Endothelial cell of umbilical vein (primary cell): ENCODE data around the gene RAB40B. TPM values are rescaled to one million over a fixed set of nuclear protein-coding genes. Genes with fewer than 3 reads are reported as not detected.
A peak's percentile ranks its signal among the peaks of the same experiment; 100 is the strongest.

Source experiments
- BruUV-seq: library from RNA; stranded (reverse); fragments of 400-500 nt; replicated peaks from 2 replicates; lab custom pipeline; 2021; lab: Mats Ljungman, UMichigan
- CTCF ChIA-PET: fragments of 300-600, 350-600 bp; sonication (Branson Sonifier 250); formaldehyde crosslinking; loops from one replicate; lab custom pipeline; 2021; ENCODE audit warnings: antibody characterized with exemption, inconsistent platforms; lab: Charles Lee
- POLR2A ChIA-PET: fragments of 300-600, 350-600 bp; sonication (Branson Sonifier 250); formaldehyde crosslinking; loops from one replicate; lab custom pipeline; 2021; ENCODE audit warnings: antibody characterized with exemption, inconsistent platforms; lab: Charles Lee
- DNase-seq: peaks from one replicate; pipeline ENCODE4 v3.0.0-alpha.2; 2011; ENCODE audit warnings: low read depth, low spot score
- FAIRE-seq: peaks from 2 replicates; lab custom pipeline; 2011; peaks lifted over from hg19 to GRCh38; lab: Jason Lieb, UNC
- H2AFZ ChIP-seq: 2 replicates; pipeline ENCODE4 v1.6.0; 2012; ENCODE audit warnings: low read depth, low read length, control low read depth, inconsistent platforms
- H3K27ac ChIP-seq: 2 replicates; pipeline ENCODE4 v1.5.1; 2011; ENCODE audit warnings: low read depth, mild to moderate bottlenecking, control low read depth, low read length, moderate library complexity; ENCODE audit not compliant: insufficient read depth
- H3K27me3 ChIP-seq, 2 experiments: 2 replicates each; pipeline versions ENCODE4 v1.6.0 to v1.6.1; 2011; ENCODE audit warnings: low read length in 2 of 2, mixed read lengths in 1 of 2; ENCODE audit not compliant: control insufficient read depth in 2 of 2, insufficient read depth in 2 of 2
- H3K36me3 ChIP-seq, 2 experiments: 2 replicates in 1 of 2; 3 replicates in 1 of 2; pipeline ENCODE4 v1.5.1; 2011; ENCODE audit warnings: low read length in 2 of 2, mild to moderate bottlenecking in 1 of 2, moderate library complexity in 1 of 2; ENCODE audit not compliant: control insufficient read depth in 2 of 2, insufficient read depth in 2 of 2; ENCODE audit errors: extremely low read depth in 1 of 2
- H3K4me1 ChIP-seq: 3 replicates; pipeline ENCODE4 v1.5.1; 2011; ENCODE audit warnings: mild to moderate bottlenecking, low read length; ENCODE audit not compliant: control insufficient read depth, insufficient read depth; ENCODE audit errors: extremely low read depth
- H3K4me2 ChIP-seq: 2 replicates; pipeline ENCODE4 v1.6.1; 2011; ENCODE audit warnings: low read length, control low read depth, mixed read lengths; ENCODE audit not compliant: insufficient read depth
- H3K4me3 ChIP-seq, 3 experiments: fragments of 200-600 bp in 1 of 3; sonication (generic), shearing (Covaris generic) in 1 of 3; replicated peaks in 1 of 3; 2 replicates each; pipeline ENCODE4 v1.5.1; 2011 to 2016; ENCODE audit warnings: control low read depth in 3 of 3, low read length in 3 of 3, mild to moderate bottlenecking in 2 of 3, inconsistent platforms in 1 of 3, low read depth in 1 of 3, moderate library complexity in 1 of 3; ENCODE audit not compliant: insufficient read depth in 1 of 3
- H3K79me2 ChIP-seq: 2 replicates; pipeline ENCODE4 v1.6.0; 2012; ENCODE audit warnings: low read length, inconsistent platforms; ENCODE audit not compliant: control insufficient read depth, insufficient read depth
- H3K9ac ChIP-seq: replicated peaks from 2 replicates; pipeline ENCODE3; 2011; ENCODE audit warnings: low read length, control low read depth; ENCODE audit not compliant: insufficient read depth; ENCODE audit errors: extremely low read depth
- H3K9me1 ChIP-seq: replicated peaks from 3 replicates; pipeline ENCODE4 v1.6.0; 2011; ENCODE audit warnings: mild to moderate bottlenecking, low read length; ENCODE audit not compliant: control insufficient read depth, insufficient read depth; ENCODE audit errors: extremely low read depth
- H3K9me3 ChIP-seq: replicated peaks from 2 replicates; pipeline ENCODE4 v1.5.1; 2012; ENCODE audit warnings: low read length, inconsistent platforms; ENCODE audit not compliant: control insufficient read depth, insufficient read depth
- H4K20me1 ChIP-seq: replicated peaks from 2 replicates; pipeline ENCODE3; 2011; ENCODE audit warnings: mild to moderate bottlenecking, low read length; ENCODE audit not compliant: control insufficient read depth, insufficient read depth; ENCODE audit errors: extremely low read depth
- CTCF ChIP-seq, 2 donors: IDR thresholded peaks; 1 replicate in 1 of 2; 2 replicates in 1 of 2; pipeline ENCODE4 v1.5.1; 2011; ENCODE audit warnings: low read length in 2 of 2, mild to moderate bottlenecking in 2 of 2, moderate library complexity in 2 of 2, control low read depth in 1 of 2, inconsistent platforms in 1 of 2, low read depth in 1 of 2; ENCODE audit not compliant: insufficient read depth in 1 of 2; ENCODE audit errors: extremely low read depth in 1 of 2
- EZH2 ChIP-seq: IDR thresholded peaks from 2 replicates; pipeline ENCODE4 v1.6.1; 2012; ENCODE audit warnings: borderline replicate concordance, low read depth, mild to moderate bottlenecking, moderate library complexity, low read length, inconsistent platforms; ENCODE audit not compliant: severe bottlenecking
- FOS ChIP-seq: IDR thresholded peaks from 2 replicates; pipeline ENCODE4 v1.6.1; 2011; ENCODE audit warnings: mild to moderate bottlenecking, low read length, moderate library complexity, borderline replicate concordance; ENCODE audit not compliant: insufficient read depth
- GATA2 ChIP-seq: IDR thresholded peaks from 2 replicates; pipeline ENCODE4 v1.7.0; 2011; ENCODE audit warnings: low read depth, mild to moderate bottlenecking, moderate library complexity, mixed read lengths, low read length; ENCODE audit not compliant: insufficient read length, insufficient read depth
- MAX ChIP-seq: IDR thresholded peaks from 2 replicates; pipeline ENCODE4 v1.6.1; 2011; ENCODE audit not compliant: insufficient read depth, insufficient read length
- MYC ChIP-seq: IDR thresholded peaks from one replicate; pipeline ENCODE4 v1.6.1; 2011; ENCODE audit warnings: mild to moderate bottlenecking, low read depth, low read length
- POLR2A ChIP-seq: IDR thresholded peaks from 2 replicates; pipeline ENCODE4 v1.6.1; 2012; ENCODE audit warnings: low read depth, mild to moderate bottlenecking, control low read depth, low read length
- POLR2AphosphoS5 ChIP-seq: IDR thresholded peaks from 2 replicates; pipeline ENCODE4 v1.6.1; 2012; ENCODE audit warnings: low read depth, mild to moderate bottlenecking, control low read depth, low read length, moderate library complexity; ENCODE audit not compliant: insufficient read depth
- dilution Hi-C: fragments of 300-500 bp; cut with MboI; formaldehyde crosslinking; loops from one replicate; pipeline ENCODE4 v1.15.0; 2019; ENCODE audit warnings: low sequenced_read_pairs; ENCODE audit not compliant: extremely low pct_ligation_motif_present
- intact Hi-C: fragments of 100-400 bp; cut with micrococcal nuclease; formaldehyde crosslinking; loops from one replicate; pipeline ENCODE4 v1.10.0; 2022
- polyA plus RNA-seq, 4 experiments: library from polyadenylated mRNA; depleted of rRNA in 3 of 4; stranded (reverse) in 3 of 4; unstranded in 1 of 4; fragments of >200 nt; gene quantifications; 2 replicates each; pipeline versions ENCODE4 v1.2.1 to v1.2.3, GENCODE V29; 2011 to 2012; ENCODE audit warnings: missing spikeins in 1 of 4
- total RNA-seq: library from RNA; stranded (reverse); gene quantifications from 2 replicates; pipeline ENCODE4 v1.2.3, GENCODE V29; 2021

The RAB40B gene
- total and polyA plus RNA-seq, 2 donors (not counting 3 experiments of a cell fraction or from before 2014, with no cell fraction given): 5.5 to 9.3 TPM

GRCh38 chr17:82697808-82698064 is 762 bp downstream of the RAB40B start:
- Histone ChIP-seq H3K27ac (no peak overlapping the region), H2AFZ (peak overlapping the region; percentile 55), H3K79me2 (no peaks in the 10 kb centered on the region), H3K4me3 (peak overlapping the region; percentile 8 to 52 (median 42)), H4K20me1 (no peaks in the 10 kb centered on the region), H3K9me3 (peaks cover 4% of the 10 kb centered on the region), H3K27me3 (peaks cover 3 to 8% of the 10 kb centered on the region in 2 experiments), H3K9me1 (no peaks in the 10 kb centered on the region), H3K9ac (no peak overlapping the region), H3K4me1 (peaks cover 5% of the 10 kb centered on the region), H3K4me2 (peak overlapping the region; percentile 53), H3K36me3 (no peaks in the 10 kb centered on the region)
- BruUV-seq: no TSS peak
- POLR2A ChIA-PET: no interaction called here
- no peak for FAIRE-seq
- intact Hi-C loops (loop anchor here (2.0 kb wide), 1 partner anchor 19 kb away; the partner anchor contains the start of gene FN3KRP), dilution Hi-C loops (no loop called here)
- no peak for DNase-seq
- TF ChIP-seq FOS: no peak
- no peak for TF ChIP-seq MAX
- CTCF ChIA-PET: interaction anchor here (1.2 kb wide), 1 partner anchor 84 kb away, joined by 3 read pairs; no protein-coding TSS in a partner anchor

- FAIRE-seq: no peak
These were observed 1.3 kb downstream of the RAB40B start for GRCh38 chr17:82696916-82697807.

More at GRCh38 chr17:82696916-82697807, 1.3 kb downstream of the RAB40B start:
- Histone ChIP-seq H3K36me3 (no peaks in the 10 kb centered on the region), H3K4me2 (peak overlapping the region; percentile 53), H3K27me3 (peaks cover 3 to 8% of the 10 kb centered on the region in 2 experiments), H3K9me1 (no peaks in the 10 kb centered on the region), H3K9me3 (peaks cover 4% of the 10 kb centered on the region), H3K4me3 (peak overlapping the region in 1 of 3 experiments; percentile 52), H2AFZ (no peak overlapping the region), H3K9ac (no peak overlapping the region), H4K20me1 (no peaks in the 10 kb centered on the region), H3K79me2 (no peaks in the 10 kb centered on the region), H3K4me1 (peaks cover 5% of the 10 kb centered on the region), H3K27ac (no peak overlapping the region)
- ChIA-PET CTCF (interaction anchor here (1.2 kb wide), 1 partner anchor 85 kb away, joined by 3 read pairs; no protein-coding TSS in a partner anchor), POLR2A (no interaction called here)
- intact Hi-C loops (no loop called here), dilution Hi-C loops (no loop called here)
- DNase-seq: no peak
- TF ChIP-seq MYC: no peak
- no peak for TF ChIP-seq POLR2A
- TF ChIP-seq POLR2AphosphoS5: no peak
- TF ChIP-seq CTCF (IDR thresholded peaks at IDR 0.05; ENCODE audit: extremely low read depth in 1 of 2, insufficient read depth in 1 of 2, low read depth in 1 of 2, low read length in 2 of 2): no peak
- TF ChIP-seq FOS: no peak
- peak; percentile 62 for TF ChIP-seq EZH2
- no peak for TF ChIP-seq GATA2
- TF ChIP-seq MAX: no peak
- no TSS peak for BruUV-seq
